ENCODE results near the gene TMC1.

The TMC1 gene

GRCh38 chr9:72612449-72612848, 91.0 kb downstream of the TMC1 start:
- no peak for DNase-seq
- H3K4me1 ChIP-seq = no peaks in the 10 kb centered on the region
- H3K9me3 ChIP-seq = no peaks in the 10 kb centered on the region
- H3K4me3 ChIP-seq = no peak overlapping the region
- intact Hi-C loops (cut with DNase I; ENCODE audit: low total_unique reads) = no loop called here
- H3K27me3 ChIP-seq = no peaks in the 10 kb centered on the region
- TF ChIP-seq, protein P1, sequence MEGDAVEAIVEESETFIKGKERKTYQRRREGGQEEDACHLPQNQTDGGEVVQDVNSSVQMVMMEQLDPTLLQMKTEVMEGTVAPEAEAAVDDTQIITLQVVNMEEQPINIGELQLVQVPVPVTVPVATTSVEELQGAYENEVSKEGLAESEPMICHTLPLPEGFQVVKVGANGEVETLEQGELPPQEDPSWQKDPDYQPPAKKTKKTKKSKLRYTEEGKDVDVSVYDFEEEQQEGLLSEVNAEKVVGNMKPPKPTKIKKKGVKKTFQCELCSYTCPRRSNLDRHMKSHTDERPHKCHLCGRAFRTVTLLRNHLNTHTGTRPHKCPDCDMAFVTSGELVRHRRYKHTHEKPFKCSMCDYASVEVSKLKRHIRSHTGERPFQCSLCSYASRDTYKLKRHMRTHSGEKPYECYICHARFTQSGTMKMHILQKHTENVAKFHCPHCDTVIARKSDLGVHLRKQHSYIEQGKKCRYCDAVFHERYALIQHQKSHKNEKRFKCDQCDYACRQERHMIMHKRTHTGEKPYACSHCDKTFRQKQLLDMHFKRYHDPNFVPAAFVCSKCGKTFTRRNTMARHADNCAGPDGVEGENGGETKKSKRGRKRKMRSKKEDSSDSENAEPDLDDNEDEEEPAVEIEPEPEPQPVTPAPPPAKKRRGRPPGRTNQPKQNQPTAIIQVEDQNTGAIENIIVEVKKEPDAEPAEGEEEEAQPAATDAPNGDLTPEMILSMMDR (IDR thresholded peaks at IDR 0.05) = no peak
- H3K27ac ChIP-seq = no peak overlapping the region
- no peaks in the 10 kb centered on the region for H3K36me3 ChIP-seq

DNA sequence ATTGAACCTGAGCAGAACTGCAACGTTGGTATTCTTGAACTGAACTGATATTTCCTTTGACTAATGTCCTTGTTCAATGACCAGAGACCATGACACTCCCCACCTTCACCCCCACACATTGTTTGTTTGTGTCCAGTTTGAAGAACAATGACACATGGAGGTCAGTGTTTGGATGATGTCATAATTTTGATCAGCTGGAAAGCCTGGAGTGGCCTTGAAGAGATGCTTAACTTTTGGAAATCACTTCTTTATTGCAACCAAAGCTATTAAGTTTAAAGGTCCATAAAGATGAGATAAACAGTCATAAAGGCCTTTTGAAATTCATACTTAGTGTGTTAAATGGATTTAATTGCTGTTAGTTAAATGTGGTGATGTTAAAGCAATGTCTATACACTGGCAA, 92.7 kb downstream of the TMC1 start:
- Histone ChIP-seq H3K27me3 (no peaks in the 10 kb centered on the region), H3K4me3 (no peak overlapping the region), H3K4me1 (peaks cover 0 to 6% (median 0%) of the 10 kb centered on the region in 4 donors), H3K27ac (no peak overlapping the region), H3K36me3 (no peaks in the 10 kb centered on the region), H3K9me3 (no peaks in the 10 kb centered on the region)
- DNase-seq = no peak
- TF ChIP-seq, protein P1 (IDR thresholded peaks at IDR 0.05) = no peak
- intact Hi-C loops (cut with DNase I; ENCODE audit: low total_unique reads) = no loop called here

GRCh38 chr9:72615931-72616330, 94.5 kb downstream of the TMC1 start:
- Histone ChIP-seq H3K4me1 (peaks cover 0 to 8% (median 0%) of the 10 kb centered on the region in 4 donors), H3K27me3 (no peaks in the 10 kb centered on the region), H3K27ac (no peak overlapping the region), H3K36me3 (no peaks in the 10 kb centered on the region), H3K9me3 (no peaks in the 10 kb centered on the region), H3K4me3 (no peak overlapping the region)
- TF ChIP-seq, protein P1 (IDR thresholded peaks at IDR 0.05) = no peak
- intact Hi-C loops (cut with DNase I; ENCODE audit: low total_unique reads) = no loop called here
- no peak for DNase-seq

GRCh38 chr9:72618811-72619210, 97.4 kb downstream of the TMC1 start:
- intact Hi-C loops (cut with DNase I; ENCODE audit: low total_unique reads) = no loop called here
- H3K9me3 ChIP-seq = no peaks in the 10 kb centered on the region

DNA sequence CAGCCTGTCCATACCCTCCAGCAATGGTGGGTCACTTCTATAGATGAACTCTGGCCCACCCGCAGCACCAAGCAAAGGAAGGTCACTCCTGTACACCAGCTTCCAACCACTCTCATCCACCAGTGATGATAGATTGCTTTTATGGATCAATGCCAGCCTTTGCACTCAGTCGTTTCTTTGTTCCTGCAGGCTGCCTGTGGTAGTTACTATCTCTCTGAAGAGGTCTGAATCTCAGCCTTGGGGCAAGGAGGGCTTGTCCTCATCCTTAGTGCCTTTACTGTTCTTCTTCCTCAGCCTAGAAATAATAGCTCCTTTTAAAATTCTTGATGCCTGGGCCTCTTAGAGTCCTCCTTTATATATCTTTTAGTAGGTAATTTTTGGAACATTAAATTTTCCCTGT, 100.8 kb downstream of the TMC1 start:
- no peaks in the 10 kb centered on the region for H3K36me3 ChIP-seq
- intact Hi-C loops (cut with DNase I; ENCODE audit: low total_unique reads) = no loop called here
- TF ChIP-seq, protein P1 (IDR thresholded peaks at IDR 0.05) = no peak
- no peaks in the 10 kb centered on the region for H3K9me3 ChIP-seq
- no peak for DNase-seq
- peaks cover 0 to 12% (median 0%) of the 10 kb centered on the region in 4 donors for H3K4me1 ChIP-seq
- H3K27me3 ChIP-seq = no peaks in the 10 kb centered on the region
- no peak overlapping the region for H3K4me3 ChIP-seq
- H3K27ac ChIP-seq = no peak overlapping the region

More at GRCh38 chr9:72618811-72619210, 97.4 kb downstream of the TMC1 start:
- Histone ChIP-seq H3K4me1 (peaks cover 0 to 12% (median 0%) of the 10 kb centered on the region in 4 donors), H3K27me3 (no peaks in the 10 kb centered on the region), H3K27ac (no peak overlapping the region), H3K4me3 (no peak overlapping the region), H3K36me3 (no peaks in the 10 kb centered on the region)
- no peak for DNase-seq
- TF ChIP-seq, protein P1 (IDR thresholded peaks at IDR 0.05) = no peak

DNA sequence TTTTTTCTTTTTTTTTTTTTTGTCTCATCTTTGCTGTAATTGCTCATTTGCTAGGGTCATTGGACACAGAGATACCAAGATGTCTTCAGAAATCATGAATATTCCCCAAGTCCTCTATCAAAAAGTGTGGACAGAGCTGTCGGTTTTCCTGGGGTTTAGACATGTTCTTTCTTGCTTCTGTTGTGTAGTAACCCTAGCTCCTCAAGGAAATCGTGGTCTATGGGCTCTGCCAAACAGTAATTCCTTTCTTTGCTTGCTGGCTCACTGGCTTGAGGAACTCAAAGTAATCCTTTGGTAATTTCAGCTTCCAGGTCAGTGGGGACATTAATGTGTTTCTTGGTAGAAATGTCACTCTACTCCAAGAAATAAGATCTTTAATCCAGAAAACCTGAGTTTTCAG, 101.7 kb downstream of the TMC1 start:
- DNase-seq = no peak
- Histone ChIP-seq H3K36me3 (no peaks in the 10 kb centered on the region), H3K27me3 (no peaks in the 10 kb centered on the region), H3K4me3 (no peak overlapping the region), H3K4me1 (peaks cover 0 to 16% (median 0%) of the 10 kb centered on the region in 4 donors), H3K27ac (no peak overlapping the region), H3K9me3 (no peaks in the 10 kb centered on the region)
- intact Hi-C loops (cut with DNase I; ENCODE audit: low total_unique reads) = no loop called here
- TF ChIP-seq, protein P1 (IDR thresholded peaks at IDR 0.05) = no peak
